GM12891 (cell line): ENCODE data around the gene RBM34.
"Not testable (repeated sequence)": the region's sequence is repeated elsewhere in the genome, so short reads cannot be mapped to it uniquely, and the experiment has no call there.

Experiments used
- POLR2A ChIP-seq: IDR thresholded peaks from 2 replicates; pipeline ENCODE4 v1.6.1; 2011; ENCODE audit warnings: low read depth, low read length, control low read depth
- POLR2AphosphoS5 ChIP-seq: IDR thresholded peaks from 2 replicates; pipeline ENCODE4 v1.6.1; 2011; ENCODE audit warnings: low read depth, low read length, control low read depth
- POU2F2 ChIP-seq: IDR thresholded peaks from 2 replicates; pipeline ENCODE4 v1.6.1; 2011; ENCODE audit warnings: low read depth, mild to moderate bottlenecking, control low read depth, low read length, moderate library complexity
- TAF1 ChIP-seq: IDR thresholded peaks from 2 replicates; pipeline ENCODE4 v1.6.1; 2011; ENCODE audit warnings: low read depth, low read length, control low read depth

- not testable (repeated sequence) for TF ChIP-seq POLR2A, TAF1, POLR2AphosphoS5, POU2F2
Measured at GRCh38 chr1:235159930-235160329, 1.1 kb downstream of the RBM34 start.
